Esophagus muscularis mucosa (tissue), 4 donors: ENCODE data around the gene SLC44A2.
"Not testable (repeated sequence)": the region's sequence is repeated elsewhere in the genome, so short reads cannot be mapped to it uniquely, and the experiment has no call there.

Experiments used
- EP300 ChIP-seq: sonication (generic); formaldehyde crosslinking; IDR thresholded peaks from one replicate; pipeline ENCODE4 v1.6.1; 2017; ENCODE audit warnings: antibody characterized with exemption
- POLR2A ChIP-seq: fragments of 450-650 bp; IDR thresholded peaks from one replicate; pipeline ENCODE4 v1.6.1; 2017; ENCODE audit warnings: antibody characterized with exemption, moderate library complexity, mild to moderate bottlenecking, low read depth
- POLR2AphosphoS5 ChIP-seq, 2 donors: sonication (generic); formaldehyde crosslinking; IDR thresholded peaks; one replicate each; pipeline ENCODE4 v1.6.1; 2017; ENCODE audit warnings: antibody characterized with exemption in 2 of 2
- TF ChIP-seq, protein P1 (sequence below), 3 experiments: fragments of 200-600 bp in 2 of 3; fragments of 450-650 bp in 1 of 3; sonication (generic) in 2 of 3; IDR thresholded peaks; one replicate each; pipeline ENCODE4 v1.5.1; 2017 to 2019; ENCODE audit warnings: antibody characterized with exemption in 3 of 3, mild to moderate bottlenecking in 2 of 3, moderate library complexity in 1 of 3

DNA sequence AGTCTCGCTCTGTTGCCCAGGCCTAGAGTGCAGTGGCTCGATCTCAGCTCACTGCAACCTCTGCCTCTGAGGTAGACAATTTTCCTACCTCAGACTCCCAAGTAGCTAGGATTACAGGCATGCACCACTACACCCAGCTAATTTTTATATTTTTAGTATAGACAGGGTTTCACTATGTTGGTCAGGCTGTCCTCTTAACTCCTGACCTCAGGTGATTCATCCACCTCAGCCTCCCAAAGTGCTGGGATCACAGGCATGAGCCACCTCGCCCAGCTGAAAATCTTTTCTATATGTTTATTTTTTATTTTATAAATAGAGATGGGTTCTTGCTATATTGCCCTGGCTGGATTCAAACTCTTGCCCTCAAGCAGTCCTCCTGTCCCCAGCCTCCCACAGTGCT, 46.6 kb downstream of the SLC44A2 start:
- TF ChIP-seq, protein P1, sequence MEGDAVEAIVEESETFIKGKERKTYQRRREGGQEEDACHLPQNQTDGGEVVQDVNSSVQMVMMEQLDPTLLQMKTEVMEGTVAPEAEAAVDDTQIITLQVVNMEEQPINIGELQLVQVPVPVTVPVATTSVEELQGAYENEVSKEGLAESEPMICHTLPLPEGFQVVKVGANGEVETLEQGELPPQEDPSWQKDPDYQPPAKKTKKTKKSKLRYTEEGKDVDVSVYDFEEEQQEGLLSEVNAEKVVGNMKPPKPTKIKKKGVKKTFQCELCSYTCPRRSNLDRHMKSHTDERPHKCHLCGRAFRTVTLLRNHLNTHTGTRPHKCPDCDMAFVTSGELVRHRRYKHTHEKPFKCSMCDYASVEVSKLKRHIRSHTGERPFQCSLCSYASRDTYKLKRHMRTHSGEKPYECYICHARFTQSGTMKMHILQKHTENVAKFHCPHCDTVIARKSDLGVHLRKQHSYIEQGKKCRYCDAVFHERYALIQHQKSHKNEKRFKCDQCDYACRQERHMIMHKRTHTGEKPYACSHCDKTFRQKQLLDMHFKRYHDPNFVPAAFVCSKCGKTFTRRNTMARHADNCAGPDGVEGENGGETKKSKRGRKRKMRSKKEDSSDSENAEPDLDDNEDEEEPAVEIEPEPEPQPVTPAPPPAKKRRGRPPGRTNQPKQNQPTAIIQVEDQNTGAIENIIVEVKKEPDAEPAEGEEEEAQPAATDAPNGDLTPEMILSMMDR (IDR thresholded peaks at IDR 0.05) = not testable (repeated sequence)
- TF ChIP-seq POLR2A; EP300; POLR2AphosphoS5 (IDR thresholded peaks at IDR 0.05): not testable (repeated sequence)
